ENCODE data around the gene COL27A1. TPM values are rescaled to one million over a fixed set of nuclear protein-coding genes. Genes with fewer than 3 reads are reported as not detected.
A peak's percentile ranks its signal among the peaks of the same experiment; 100 is the strongest.

Gene COL27A1
- total RNA-seq, 1 donor from 2014 or later, result 65.1 TPM

DNA sequence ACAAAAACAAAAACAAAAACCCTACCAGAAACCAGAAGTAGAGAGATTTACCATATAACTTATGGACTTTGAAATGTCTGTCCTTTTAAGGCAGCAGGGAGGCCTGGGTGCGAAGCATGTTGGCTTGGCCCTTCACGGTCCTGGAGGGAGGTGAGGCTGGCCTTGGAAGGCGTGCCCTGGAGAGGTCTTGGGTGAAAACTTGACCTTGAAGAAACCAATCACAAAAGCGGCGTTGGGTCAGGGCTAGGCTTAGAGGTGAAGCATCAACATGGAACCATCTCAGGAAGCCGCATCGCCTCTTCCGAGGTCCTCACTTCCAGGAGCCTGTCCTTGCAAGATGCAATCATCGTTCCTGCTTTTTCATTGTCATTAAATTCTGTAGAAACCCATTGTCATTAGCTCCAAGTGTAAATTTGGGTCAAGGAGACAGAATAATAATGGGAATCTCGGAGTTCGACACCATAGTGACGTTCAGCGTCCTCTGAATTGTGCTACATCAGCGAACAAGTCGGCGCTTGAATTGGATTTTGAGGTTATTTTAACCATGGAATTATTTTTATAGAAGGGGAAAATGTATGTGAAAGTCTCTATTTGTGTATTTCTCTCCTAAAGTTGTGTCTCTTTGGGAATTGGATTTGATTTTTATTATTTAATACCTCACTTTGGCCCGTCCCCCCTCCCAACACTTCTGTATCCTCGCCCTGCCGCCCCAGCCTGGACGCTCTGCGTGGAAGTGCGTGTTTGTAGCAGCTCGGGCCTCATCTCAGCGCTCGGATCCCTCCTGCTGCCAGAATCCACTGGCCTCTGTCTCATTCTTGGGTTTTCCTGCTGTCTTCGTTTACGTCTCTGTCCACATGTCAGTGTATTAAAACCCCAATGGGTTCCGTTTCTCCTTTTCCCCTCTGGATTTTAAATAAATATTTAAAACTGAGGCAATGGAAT, 156.5 kb downstream of the COL27A1 start:
- Mint-ChIP-seq H3K9me3 (no peaks in the 10 kb centered on the region), H3K27ac (no peak overlapping the region), H3K27me3 (no peaks in the 10 kb centered on the region), H3K4me1 (ENCODE audit: unreplicated experiment) (no peaks in the 10 kb centered on the region), H3K36me3 (no peaks in the 10 kb centered on the region), H3K4me3 (no peak overlapping the region)
- no peak for TF ChIP-seq CTCF (conservative IDR thresholded peaks at IDR 0.05)
- DNase-seq (ENCODE audit: extremely low spot score, unreplicated experiment), result peak; percentile 39

- H3K27me3 Mint-ChIP-seq, result no peaks in the 10 kb centered on the region
- H3K4me3 Mint-ChIP-seq, result no peak overlapping the region
- H3K27ac Mint-ChIP-seq, result no peak overlapping the region
- no peaks in the 10 kb centered on the region for H3K36me3 Mint-ChIP-seq
- H3K9me3 Mint-ChIP-seq, result no peaks in the 10 kb centered on the region
- DNase-seq (ENCODE audit: extremely low spot score, unreplicated experiment), result no peak
- H3K4me1 Mint-ChIP-seq (ENCODE audit: unreplicated experiment), result no peaks in the 10 kb centered on the region
- no peak for TF ChIP-seq CTCF (conservative IDR thresholded peaks at IDR 0.05)
Measured at GRCh38 chr9:114312513-114312875, 157.2 kb downstream of the COL27A1 start.

GRCh38 chr9:114313186-114313585, 157.8 kb downstream of the COL27A1 start:
- DNase-seq (ENCODE audit: extremely low spot score, unreplicated experiment), result no peak
- H3K4me1 Mint-ChIP-seq (ENCODE audit: unreplicated experiment), result no peaks in the 10 kb centered on the region

GRCh38 chr9:114314256-114314867, 159.0 kb downstream of the COL27A1 start:
- TF ChIP-seq CTCF (conservative IDR thresholded peaks at IDR 0.05), result no peak
- H3K4me1 Mint-ChIP-seq (ENCODE audit: unreplicated experiment), result no peaks in the 10 kb centered on the region
- H3K36me3 Mint-ChIP-seq, result no peaks in the 10 kb centered on the region
- peak; percentile 47 for DNase-seq (ENCODE audit: extremely low spot score, unreplicated experiment)
- H3K4me3 Mint-ChIP-seq, result no peak overlapping the region
- H3K27ac Mint-ChIP-seq, result no peak overlapping the region
- no peaks in the 10 kb centered on the region for H3K27me3 Mint-ChIP-seq
- H3K9me3 Mint-ChIP-seq, result no peaks in the 10 kb centered on the region

More at GRCh38 chr9:114313186-114313585, 157.8 kb downstream of the COL27A1 start:
- no peak for TF ChIP-seq CTCF (conservative IDR thresholded peaks at IDR 0.05)
- Mint-ChIP-seq H3K36me3 (no peaks in the 10 kb centered on the region), H3K9me3 (no peaks in the 10 kb centered on the region), H3K27me3 (no peaks in the 10 kb centered on the region), H3K4me3 (no peak overlapping the region), H3K27ac (no peak overlapping the region)

GRCh38 chr9:114314881-114315722, 159.8 kb downstream of the COL27A1 start:
- Mint-ChIP-seq H3K36me3 (no peaks in the 10 kb centered on the region), H3K4me3 (no peak overlapping the region)

More at GRCh38 chr9:114314881-114315722, 159.8 kb downstream of the COL27A1 start:
- peak; percentile 45 for DNase-seq (ENCODE audit: extremely low spot score, unreplicated experiment)
- Mint-ChIP-seq H3K9me3 (no peaks in the 10 kb centered on the region), H3K4me1 (ENCODE audit: unreplicated experiment) (no peaks in the 10 kb centered on the region), H3K27ac (no peak overlapping the region), H3K27me3 (no peaks in the 10 kb centered on the region)
- TF ChIP-seq CTCF (conservative IDR thresholded peaks at IDR 0.05), result no peak

All from type B pancreatic cell (in vitro differentiated cells).